HepG2 (cell line): ENCODE results near the gene AARSD1. TPM values are rescaled to one million over a fixed set of nuclear protein-coding genes. Genes with fewer than 3 reads are reported as not detected.

Source experiments
- GMEB2 ChIP-seq: IDR thresholded peaks from 2 replicates; pipeline ENCODE4 v1.6.1; 2016; ENCODE audit warnings: missing biosample characterization, missing genetic modification reagents, low read depth
- HCFC1 ChIP-seq: fragments of 150-350 bp; IDR thresholded peaks from 2 replicates; pipeline ENCODE4 v1.6.1; 2014; ENCODE audit warnings: low read depth, low read length
- HNRNPH1 ChIP-seq: fragments of 200-400 bp; formaldehyde crosslinking; optimal IDR thresholded peaks from 2 replicates; pipeline ENCODE3; 2017; ENCODE audit warnings: mild to moderate bottlenecking, low read depth, low read length
- KDM3A ChIP-seq: IDR thresholded peaks from 2 replicates; pipeline ENCODE4 v1.6.1; 2018; ENCODE audit warnings: low read depth, missing compliant biosample characterization
- KLF16 ChIP-seq, 2 experiments: sonication (generic) in 1 of 2; formaldehyde crosslinking in 1 of 2; IDR thresholded peaks; 2 replicates each; pipeline versions ENCODE4 v1.6.1 to v1.8.0; 2016 to 2023; ENCODE audit warnings: missing genetic modification reagents in 2 of 2, missing compliant biosample characterization in 1 of 2
- MED1 ChIP-seq: sonication (generic); formaldehyde crosslinking; IDR thresholded peaks from 2 replicates; pipeline ENCODE4 v1.4.0; 2020; ENCODE audit warnings: missing genetic modification reagents
- MTA3 ChIP-seq: sonication (generic); formaldehyde crosslinking; IDR thresholded peaks from 2 replicates; pipeline ENCODE4 v1.4.0; 2020; ENCODE audit warnings: missing genetic modification reagents
- NCOA1 ChIP-seq: sonication (generic); formaldehyde crosslinking; IDR thresholded peaks from 2 replicates; pipeline ENCODE4 v1.9.0; 2021; ENCODE audit warnings: missing genetic modification reagents
- NFE2 ChIP-seq: sonication (generic); formaldehyde crosslinking; IDR thresholded peaks from 2 replicates; pipeline ENCODE4 v1.4.0; 2020; ENCODE audit warnings: missing genetic modification reagents
- PAF1 ChIP-seq: IDR thresholded peaks from 2 replicates; pipeline ENCODE4 v1.6.1; 2016; ENCODE audit warnings: missing genetic modification reagents, missing compliant biosample characterization
- PHF8 ChIP-seq: sonication (generic); formaldehyde crosslinking; IDR thresholded peaks from 2 replicates; pipeline ENCODE4 v1.5.0; 2020; ENCODE audit warnings: missing genetic modification reagents
- RORA ChIP-seq: sonication (generic); formaldehyde crosslinking; IDR thresholded peaks from 2 replicates; pipeline ENCODE4 v1.5.0; 2020; ENCODE audit warnings: mild to moderate bottlenecking, missing genetic modification reagents, moderate library complexity
- TFDP1 ChIP-seq: IDR thresholded peaks from 2 replicates; pipeline ENCODE4 v1.6.1; 2016; ENCODE audit warnings: missing compliant biosample characterization, missing genetic modification reagents, borderline replicate concordance
- WIZ ChIP-seq: sonication (generic); formaldehyde crosslinking; IDR thresholded peaks from 2 replicates; pipeline ENCODE4 v1.5.1; 2020; ENCODE audit warnings: mild to moderate bottlenecking, missing genetic modification reagents
- ZNF180 ChIP-seq: sonication (generic); formaldehyde crosslinking; IDR thresholded peaks from 2 replicates; pipeline ENCODE4 v1.4.0; 2020; ENCODE audit warnings: low read depth, missing genetic modification reagents, borderline replicate concordance
- ZNF547 ChIP-seq: sonication (generic); formaldehyde crosslinking; IDR thresholded peaks from 2 replicates; pipeline ENCODE4 v1.5.1; 2020; ENCODE audit warnings: mild to moderate bottlenecking, missing genetic modification reagents
- ZNF564 ChIP-seq: sonication (generic); formaldehyde crosslinking; IDR thresholded peaks from 2 replicates; pipeline ENCODE4 v1.8.1; 2023; ENCODE audit warnings: mild to moderate bottlenecking, missing genetic modification reagents
- ZNF589 ChIP-seq: sonication (generic); formaldehyde crosslinking; conservative IDR thresholded peaks from 2 replicates; pipeline ENCODE4 v1.8.0; 2022; ENCODE audit warnings: mild to moderate bottlenecking, moderate library complexity, missing genetic modification reagents
- ZNF614 ChIP-seq: IDR thresholded peaks from 2 replicates; pipeline ENCODE4 v1.6.1; 2018; ENCODE audit warnings: missing biosample characterization, missing genetic modification reagents, inconsistent platforms, borderline replicate concordance
- polyA plus RNA-seq, 8 experiments: library from polyadenylated mRNA; depleted of rRNA in 3 of 8; stranded (reverse) in 7 of 8; unstranded in 1 of 8; fragments of >200 nt; fragmentation: Illumina TruSeq in 4 of 8; extraction: Trizol in 4 of 8; gene quantifications; 2 replicates each; pipeline versions ENCODE4 v1.2.1 to v1.2.3, GENCODE V29; 2011 to 2016; ENCODE audit warnings: low read depth in 4 of 8, missing spikeins in 1 of 8, mixed read lengths in 1 of 8; ENCODE audit not compliant: insufficient read depth in 1 of 8
- total RNA-seq, 5 experiments: library from RNA; depleted of rRNA; stranded (reverse); fragments of >200 nt; fragmentation: Illumina TruSeq; extraction: Trizol; gene quantifications; 2 replicates each; pipeline ENCODE4 v1.2.3, GENCODE V29; 2016; ENCODE audit warnings: low read depth in 1 of 5

AARSD1 gene
- total and polyA plus RNA-seq, 2 of the 13 experiments (the other 11 are each of a cell fraction or from before 2014, with no cell fraction given), result 24.7 to 29.3 TPM

- TF ChIP-seq HNRNPH1 (no peak), GMEB2 (CRISPR knock-in tag) (peak; percentile 66; the same call in 1 of the 2 replicates), NFE2 (CRISPR knock-in tag) (no peak), PHF8 (CRISPR knock-in tag) (peak; percentile 66; the same call in 1 of the 2 replicates), HCFC1 (no peak), ZNF180 (CRISPR knock-in tag) (no peak), MED1 (0 out of 2 replicates have a peak, but pooled peaks have one; percentile 11), KDM3A (no peak), KLF16 (CRISPR knock-in tag; IDR thresholded peaks at IDR 0.05) (0 out of 4 replicates have a peak, but pooled peaks of 1 of the 2 experiments have one; percentile 32), MTA3 (CRISPR knock-in tag) (no peak), TFDP1 (CRISPR knock-in tag) (peak; percentile 14; the same call in 1 of the 2 replicates), PAF1 (no peak), ZNF614 (peak; percentile 21; the same call in 1 of the 2 replicates), RORA (CRISPR knock-in tag) (no peak), WIZ (no peak), ZNF589 (CRISPR knock-in tag) (no peak), NCOA1 (no peak), ZNF547 (CRISPR knock-in tag) (no peak), ZNF564 (CRISPR knock-in tag) (no peak)
Measured at GRCh38 chr17:42964161-42964932, at the start of gene AARSD1 (continued).
